Measurements from ENCODE around the gene CCL22.
"Not testable (repeated sequence)": the region's sequence is repeated elsewhere in the genome, so short reads cannot be mapped to it uniquely, and the experiment has no call there.

The CCL22 gene

GRCh38 chr16:57374067-57374534 lies 15.5 kb downstream of the CCL22 start:
- no peak for DNase-seq (ENCODE audit: extremely low read depth in 1 of 2, low read depth in 1 of 2)

DNA sequence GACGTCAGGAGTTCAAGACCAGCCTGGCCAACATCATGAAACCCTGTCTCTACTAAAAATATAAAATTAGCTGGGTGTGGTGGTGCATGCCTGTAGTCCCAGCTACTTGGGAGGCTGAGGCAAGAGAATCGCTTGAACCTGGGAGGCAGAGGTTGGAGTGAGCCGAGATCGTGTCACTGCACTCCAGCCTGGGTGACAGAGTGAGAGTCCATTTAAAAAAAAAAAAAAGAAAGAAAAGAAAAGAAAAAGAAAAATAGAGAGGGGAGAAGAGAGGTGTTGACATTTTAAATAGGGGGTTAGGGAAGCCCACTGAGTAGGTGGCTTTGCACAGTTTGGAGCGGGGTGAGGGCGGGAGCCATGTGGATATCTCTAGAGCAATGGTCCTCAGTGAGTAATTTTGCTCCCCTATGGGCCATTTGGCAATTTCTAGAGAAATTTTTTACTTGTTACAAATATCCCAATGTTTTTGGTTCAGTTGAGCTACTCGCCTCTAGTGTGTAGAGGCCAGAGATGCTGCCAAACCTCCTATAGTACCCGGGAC lies 16.4 kb downstream of the CCL22 start:
- not testable (repeated sequence) for DNase-seq (ENCODE audit: extremely low read depth in 1 of 2, low read depth in 1 of 2)

GRCh38 chr16:57376313-57376818 lies 17.8 kb downstream of the CCL22 start:
- DNase-seq (ENCODE audit: extremely low read depth in 1 of 2, low read depth in 1 of 2), result no peak

DNA sequence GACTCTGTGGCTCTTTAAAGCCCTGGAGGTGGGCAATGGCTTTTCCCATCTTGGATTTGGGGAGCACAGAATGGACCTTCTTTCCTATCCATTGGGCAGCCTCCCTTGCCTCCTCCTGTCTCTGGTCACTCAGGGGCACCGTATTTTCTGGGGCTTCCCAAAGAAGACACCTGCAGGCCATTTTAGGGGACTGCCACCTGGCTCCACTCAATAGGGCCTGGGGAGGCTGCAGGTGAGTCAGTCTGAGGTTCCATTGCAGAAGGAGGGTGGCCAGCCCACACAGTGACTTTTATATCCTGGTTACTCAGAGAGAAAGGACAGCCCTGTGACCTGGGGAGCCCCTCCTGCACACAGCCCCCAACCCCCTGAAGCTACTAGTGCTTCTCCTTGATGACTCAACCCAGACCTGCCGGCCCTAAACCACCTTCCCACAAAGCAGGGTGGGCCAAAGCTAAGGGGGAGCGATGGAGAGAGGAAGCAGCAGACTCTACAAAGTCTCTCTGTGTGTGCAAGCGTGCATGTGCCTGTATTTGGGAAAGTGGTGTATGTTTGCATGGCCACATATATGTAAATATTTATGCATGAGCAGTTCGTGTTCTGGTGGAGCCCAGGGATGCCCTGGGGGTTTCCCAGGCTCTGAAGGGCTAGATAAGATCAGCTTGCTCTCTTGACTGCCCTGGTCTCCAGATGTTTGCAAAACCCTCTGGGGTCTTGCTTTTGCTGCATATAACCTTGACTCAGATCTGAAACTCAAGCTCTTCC lies 18.7 kb downstream of the CCL22 start:
- DNase-seq (ENCODE audit: extremely low read depth in 1 of 2, low read depth in 1 of 2), result no peak

- DNase-seq (ENCODE audit: extremely low read depth in 1 of 2, low read depth in 1 of 2), result no peak
These were observed 21.0 kb downstream of the CCL22 start for GRCh38 chr16:57379579-57379978.

DNA sequence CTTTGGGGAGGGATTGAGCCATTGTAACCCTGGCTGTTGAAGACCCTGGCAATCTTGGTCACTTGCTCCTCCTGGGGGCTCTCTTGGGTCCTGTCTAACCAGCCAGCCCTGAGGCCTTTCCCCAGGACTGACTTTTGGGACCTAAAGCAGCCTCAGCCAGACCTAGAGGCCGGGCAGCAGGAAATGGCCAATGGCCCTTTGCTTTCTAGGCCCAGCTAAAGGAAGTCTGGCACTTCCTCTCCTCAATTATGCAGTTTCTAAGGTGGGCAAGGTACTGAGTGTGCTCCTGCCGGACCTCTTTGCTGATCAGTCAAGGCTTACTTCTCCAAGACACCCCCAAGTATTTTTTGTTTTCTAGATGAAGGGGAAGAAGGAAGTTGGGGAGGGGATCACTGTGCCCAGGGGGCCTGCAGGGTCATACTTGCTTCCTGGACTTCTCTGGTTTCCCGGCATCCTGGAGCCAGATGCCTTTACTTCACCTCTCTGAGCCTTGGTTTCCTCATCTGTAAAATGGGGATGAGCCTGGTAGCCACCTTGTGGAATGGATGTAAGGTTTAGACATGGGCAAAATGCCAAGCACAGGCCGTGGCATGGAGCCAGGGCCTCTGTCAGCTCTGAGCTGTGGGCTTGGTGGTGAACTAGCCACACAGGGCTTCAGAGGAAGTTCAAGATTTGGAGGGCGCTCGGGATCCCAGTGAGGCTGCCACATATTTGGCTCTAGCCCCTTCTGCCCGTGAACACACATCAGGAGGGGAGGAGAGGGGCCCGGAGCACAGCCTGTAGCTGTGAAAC lies 22.3 kb downstream of the CCL22 start:
- no peak for DNase-seq (ENCODE audit: extremely low read depth in 1 of 2, low read depth in 1 of 2)

GRCh38 chr16:57381791-57382534 lies 23.4 kb downstream of the CCL22 start:
- DNase-seq (ENCODE audit: extremely low read depth in 1 of 2, low read depth in 1 of 2), result no peak

DNA sequence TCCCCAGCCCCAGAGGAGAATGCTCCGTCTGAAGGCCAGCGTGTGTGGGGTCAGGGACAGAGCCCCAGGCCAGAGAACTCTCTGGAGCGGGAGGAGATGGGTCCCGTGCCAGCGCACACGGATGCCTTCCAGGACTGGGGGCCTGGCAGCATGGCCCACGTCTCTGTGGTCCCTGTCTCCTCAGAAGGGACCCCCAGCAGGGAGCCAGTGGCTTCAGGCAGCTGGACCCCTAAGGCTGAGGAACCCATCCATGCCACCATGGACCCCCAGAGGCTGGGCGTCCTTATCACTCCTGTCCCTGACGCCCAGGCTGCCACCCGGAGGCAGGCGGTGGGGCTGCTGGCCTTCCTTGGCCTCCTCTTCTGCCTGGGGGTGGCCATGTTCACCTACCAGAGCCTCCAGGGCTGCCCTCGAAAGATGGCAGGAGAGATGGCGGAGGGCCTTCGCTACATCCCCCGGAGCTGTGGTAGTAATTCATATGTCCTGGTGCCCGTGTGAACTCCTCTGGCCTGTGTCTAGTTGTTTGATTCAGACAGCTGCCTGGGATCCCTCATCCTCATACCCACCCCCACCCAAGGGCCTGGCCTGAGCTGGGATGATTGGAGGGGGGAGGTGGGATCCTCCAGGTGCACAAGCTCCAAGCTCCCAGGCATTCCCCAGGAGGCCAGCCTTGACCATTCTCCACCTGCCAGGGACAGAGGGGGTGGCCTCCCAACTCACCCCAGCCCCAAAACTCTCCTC lies 24.1 kb downstream of the CCL22 start:
- DNase-seq (ENCODE audit: extremely low read depth in 1 of 2, low read depth in 1 of 2), result no peak

DNA sequence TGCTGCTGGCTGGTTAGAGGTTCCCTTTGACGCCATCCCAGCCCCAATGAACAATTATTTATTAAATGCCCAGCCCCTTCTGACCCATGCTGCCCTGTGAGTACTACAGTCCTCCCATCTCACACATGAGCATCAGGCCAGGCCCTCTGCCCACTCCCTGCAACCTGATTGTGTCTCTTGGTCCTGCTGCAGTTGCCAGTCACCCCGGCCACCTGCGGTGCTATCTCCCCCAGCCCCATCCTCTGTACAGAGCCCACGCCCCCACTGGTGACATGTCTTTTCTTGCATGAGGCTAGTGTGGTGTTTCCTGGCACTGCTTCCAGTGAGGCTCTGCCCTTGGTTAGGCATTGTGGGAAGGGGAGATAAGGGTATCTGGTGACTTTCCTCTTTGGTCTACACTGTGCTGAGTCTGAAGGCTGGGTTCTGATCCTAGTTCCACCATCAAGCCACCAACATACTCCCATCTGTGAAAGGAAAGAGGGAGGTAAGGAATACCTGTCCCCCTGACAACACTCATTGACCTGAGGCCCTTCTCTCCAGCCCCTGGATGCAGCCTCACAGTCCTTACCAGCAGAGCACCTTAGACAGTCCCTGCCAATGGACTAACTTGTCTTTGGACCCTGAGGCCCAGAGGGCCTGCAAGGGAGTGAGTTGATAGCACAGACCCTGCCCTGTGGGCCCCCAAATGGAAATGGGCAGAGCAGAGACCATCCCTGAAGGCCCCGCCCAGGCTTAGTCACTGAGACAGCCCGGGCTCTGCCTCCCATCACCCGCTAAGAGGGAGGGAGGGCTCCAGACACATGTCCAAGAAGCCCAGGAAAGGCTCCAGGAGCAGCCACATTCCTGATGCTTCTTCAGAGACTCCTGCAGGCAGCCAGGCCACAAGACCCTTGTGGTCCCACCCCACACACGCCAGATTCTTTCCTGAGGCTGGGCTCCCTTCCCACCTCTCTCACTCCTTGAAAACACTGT lies 25.0 kb downstream of the CCL22 start:
- DNase-seq (ENCODE audit: extremely low read depth in 1 of 2, low read depth in 1 of 2), result no peak

GRCh38 chr16:57384248-57385070 lies 25.9 kb downstream of the CCL22 start:
- DNase-seq (ENCODE audit: extremely low read depth in 1 of 2, low read depth in 1 of 2), result no peak

DNA sequence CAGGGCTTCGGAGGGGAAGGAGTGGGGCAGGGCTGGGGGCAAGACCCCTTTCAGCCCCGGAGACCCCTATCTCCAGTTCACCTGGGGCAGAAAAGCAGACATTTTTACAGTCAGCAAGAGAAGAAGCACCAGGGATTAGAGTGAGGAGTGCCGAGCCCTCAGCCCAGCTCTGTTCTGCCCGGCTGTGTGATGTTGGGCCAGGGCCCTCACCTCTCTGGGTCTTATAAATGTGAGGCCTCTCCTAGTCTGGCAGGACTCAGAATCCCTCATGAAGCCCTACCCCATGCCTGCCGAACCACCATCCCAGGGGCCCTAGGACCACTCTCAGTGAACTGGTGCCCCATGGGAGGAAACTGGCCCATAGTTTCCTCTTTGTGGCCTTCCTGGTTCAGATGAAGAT lies 26.5 kb downstream of the CCL22 start:
- DNase-seq (ENCODE audit: extremely low read depth in 1 of 2, low read depth in 1 of 2), result no peak

DNA sequence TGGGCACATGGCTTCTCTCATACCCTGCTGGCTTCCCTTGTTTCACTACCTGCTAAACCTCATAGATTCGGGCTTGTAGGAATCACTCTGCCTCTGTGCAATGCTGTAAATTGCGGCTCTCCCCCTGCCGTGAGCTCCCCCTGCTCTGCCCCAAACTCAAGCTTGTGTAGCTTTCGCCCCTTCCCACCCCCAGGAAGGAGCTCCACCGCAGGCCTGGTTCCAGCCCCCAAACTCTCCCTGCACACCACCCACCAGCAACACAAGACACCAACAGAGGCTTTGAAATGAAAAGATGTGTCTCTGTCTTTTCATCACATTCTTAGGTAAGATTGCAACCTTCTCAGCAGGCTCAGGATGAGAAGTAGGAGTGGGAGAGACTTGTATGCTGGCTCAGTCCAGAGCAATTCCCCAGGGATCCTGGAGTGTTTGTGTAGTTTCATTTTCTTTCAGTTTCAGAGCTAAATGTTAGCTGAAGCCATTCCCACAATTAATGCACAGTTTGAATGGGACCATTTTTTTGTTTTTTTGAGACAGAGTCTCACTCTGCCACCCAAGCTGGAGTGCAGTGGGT lies 27.9 kb downstream of the CCL22 start:
- DNase-seq (ENCODE audit: extremely low read depth in 1 of 2, low read depth in 1 of 2), result no peak

- DNase-seq (ENCODE audit: extremely low read depth in 1 of 2, low read depth in 1 of 2), result no peak
These were observed 29.2 kb downstream of the CCL22 start for GRCh38 chr16:57387598-57388354.

DNA sequence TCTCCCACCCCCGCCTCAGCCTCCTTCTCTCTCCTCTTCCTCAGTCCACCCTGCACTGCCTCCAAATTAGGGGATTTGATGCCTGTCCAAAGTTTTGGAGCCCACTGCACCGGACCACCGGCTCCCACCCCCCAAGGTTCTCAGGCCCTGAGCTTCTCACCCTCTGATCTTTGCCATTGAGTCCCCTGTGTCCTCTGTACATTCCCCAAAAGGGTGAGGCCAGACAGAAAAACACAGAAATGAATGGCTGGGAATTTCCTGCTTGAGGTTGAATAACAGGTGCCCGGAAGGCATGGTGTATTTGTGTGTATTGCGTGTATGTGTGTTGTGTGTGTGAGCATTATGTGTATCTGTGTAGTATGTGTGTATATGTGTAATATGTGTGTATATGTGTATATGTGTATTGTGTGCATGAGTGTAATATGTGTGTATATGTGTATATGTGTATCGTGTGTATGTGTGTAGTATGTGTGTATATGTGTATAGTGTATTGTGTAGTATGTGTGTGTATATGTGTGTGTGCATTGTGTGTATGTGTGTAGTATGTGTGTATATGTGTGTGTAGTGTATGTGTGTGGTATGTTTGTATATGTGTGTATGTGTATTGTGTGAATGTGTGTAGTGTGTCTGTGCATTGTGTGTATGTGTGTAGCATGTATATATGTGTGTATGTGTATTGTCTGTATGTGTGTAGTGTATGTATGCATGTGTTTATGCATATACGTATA lies 29.9 kb downstream of the CCL22 start:
- no peak for DNase-seq (ENCODE audit: extremely low read depth in 1 of 2, low read depth in 1 of 2)

- no peak for DNase-seq (ENCODE audit: extremely low read depth in 1 of 2, low read depth in 1 of 2)
These were observed 30.5 kb downstream of the CCL22 start for GRCh38 chr16:57389087-57389468.

- DNase-seq (ENCODE audit: extremely low read depth in 1 of 2, low read depth in 1 of 2), result no peak
These were observed 32.2 kb downstream of the CCL22 start for GRCh38 chr16:57390636-57391295.
